Tibial nerve (tissue), 3 donors: Measurements from ENCODE around the gene DDAH2.

Experiments used
- POLR2A ChIP-seq, 2 donors: fragments of 450-650 bp; IDR thresholded peaks; one replicate each; pipeline ENCODE4 v1.6.1; 2017; ENCODE audit warnings: antibody characterized with exemption in 2 of 2, mild to moderate bottlenecking in 2 of 2, moderate library complexity in 2 of 2
- TF ChIP-seq, protein P1 (sequence below), 5 experiments: fragments of 200-600 bp in 3 of 5; fragments of 450-650 bp in 2 of 5; sonication (generic) in 3 of 5; IDR thresholded peaks; one replicate each; pipeline ENCODE4 v1.5.1; 2016 to 2019; ENCODE audit warnings: antibody characterized with exemption in 5 of 5, mild to moderate bottlenecking in 3 of 5, moderate library complexity in 2 of 5

DNA sequence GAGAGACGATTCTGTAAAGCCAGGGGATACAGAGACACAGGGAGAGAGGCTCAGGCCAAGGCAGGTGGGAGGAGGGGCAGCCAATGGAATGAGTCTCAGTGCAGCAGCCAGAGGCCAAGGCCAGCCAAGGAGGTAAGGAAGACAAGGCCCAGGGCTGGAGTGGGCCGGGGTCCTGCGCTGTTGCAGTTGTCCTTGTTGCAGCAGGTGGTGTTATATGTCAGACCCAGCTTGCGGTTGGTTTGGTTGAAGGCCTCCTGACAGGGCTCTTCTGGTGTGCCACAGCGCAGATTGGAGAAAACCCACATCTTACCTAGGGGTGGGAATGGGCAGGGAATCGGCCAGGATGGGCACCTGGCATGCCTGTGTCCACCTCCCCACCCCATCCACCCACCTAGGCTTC lies 10.1 kb downstream of the DDAH2 start:
- TF ChIP-seq, protein P1, sequence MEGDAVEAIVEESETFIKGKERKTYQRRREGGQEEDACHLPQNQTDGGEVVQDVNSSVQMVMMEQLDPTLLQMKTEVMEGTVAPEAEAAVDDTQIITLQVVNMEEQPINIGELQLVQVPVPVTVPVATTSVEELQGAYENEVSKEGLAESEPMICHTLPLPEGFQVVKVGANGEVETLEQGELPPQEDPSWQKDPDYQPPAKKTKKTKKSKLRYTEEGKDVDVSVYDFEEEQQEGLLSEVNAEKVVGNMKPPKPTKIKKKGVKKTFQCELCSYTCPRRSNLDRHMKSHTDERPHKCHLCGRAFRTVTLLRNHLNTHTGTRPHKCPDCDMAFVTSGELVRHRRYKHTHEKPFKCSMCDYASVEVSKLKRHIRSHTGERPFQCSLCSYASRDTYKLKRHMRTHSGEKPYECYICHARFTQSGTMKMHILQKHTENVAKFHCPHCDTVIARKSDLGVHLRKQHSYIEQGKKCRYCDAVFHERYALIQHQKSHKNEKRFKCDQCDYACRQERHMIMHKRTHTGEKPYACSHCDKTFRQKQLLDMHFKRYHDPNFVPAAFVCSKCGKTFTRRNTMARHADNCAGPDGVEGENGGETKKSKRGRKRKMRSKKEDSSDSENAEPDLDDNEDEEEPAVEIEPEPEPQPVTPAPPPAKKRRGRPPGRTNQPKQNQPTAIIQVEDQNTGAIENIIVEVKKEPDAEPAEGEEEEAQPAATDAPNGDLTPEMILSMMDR (IDR thresholded peaks at IDR 0.05): no peak
- TF ChIP-seq POLR2A (IDR thresholded peaks at IDR 0.05): no peak
